ENCODE results near the gene SAPCD2. TPM values are rescaled to one million over a fixed set of nuclear protein-coding genes. Genes with fewer than 3 reads are reported as not detected.

SAPCD2 gene
- total and polyA plus RNA-seq, 9 of the 15 experiments (the other 6 are each of a cell fraction or from before 2014, with no cell fraction given): 3.4 to 91.8 (median 18.8) TPM

DNA sequence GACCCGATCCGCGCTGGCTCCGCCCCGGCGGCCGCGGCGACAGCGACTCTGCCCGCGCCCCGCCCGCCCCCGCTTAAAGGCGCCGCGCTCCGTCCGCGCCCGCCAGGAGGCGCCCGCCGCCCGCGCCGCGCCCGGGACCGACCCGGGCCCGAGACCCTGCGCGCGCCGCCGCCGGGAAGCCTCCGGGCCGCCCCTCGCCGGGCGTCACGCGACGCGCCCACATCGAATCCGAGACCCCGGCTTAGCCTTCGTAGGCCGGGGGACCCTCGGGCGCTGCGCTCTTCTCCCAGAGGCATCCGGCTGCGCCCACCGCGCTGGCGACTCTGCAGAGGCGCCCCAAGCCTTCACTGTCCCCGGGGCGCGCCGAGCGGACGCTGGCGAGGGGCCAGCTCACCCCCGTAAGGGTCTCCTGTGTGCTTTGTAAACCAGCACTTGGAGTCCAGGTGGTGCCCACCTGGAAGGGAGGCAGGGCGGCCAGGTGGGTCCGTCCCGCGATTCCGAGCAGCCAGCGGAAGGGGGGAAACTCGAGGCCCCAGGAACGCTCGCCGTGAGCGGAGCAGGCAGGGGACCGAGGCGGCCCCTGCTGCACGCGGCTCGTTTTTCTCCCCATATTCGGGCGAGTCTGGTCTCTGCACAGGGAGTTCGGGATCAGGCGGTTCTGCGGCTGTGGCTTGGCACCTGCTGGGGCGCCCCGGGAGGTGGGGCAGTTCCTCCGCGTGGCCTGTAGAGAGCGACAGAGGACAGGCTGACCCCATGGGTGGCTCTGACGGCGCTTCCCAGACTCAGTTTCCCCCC is 41.9 kb downstream of the SAPCD2 start (continued):
- TF ChIP-seq, protein P1, sequence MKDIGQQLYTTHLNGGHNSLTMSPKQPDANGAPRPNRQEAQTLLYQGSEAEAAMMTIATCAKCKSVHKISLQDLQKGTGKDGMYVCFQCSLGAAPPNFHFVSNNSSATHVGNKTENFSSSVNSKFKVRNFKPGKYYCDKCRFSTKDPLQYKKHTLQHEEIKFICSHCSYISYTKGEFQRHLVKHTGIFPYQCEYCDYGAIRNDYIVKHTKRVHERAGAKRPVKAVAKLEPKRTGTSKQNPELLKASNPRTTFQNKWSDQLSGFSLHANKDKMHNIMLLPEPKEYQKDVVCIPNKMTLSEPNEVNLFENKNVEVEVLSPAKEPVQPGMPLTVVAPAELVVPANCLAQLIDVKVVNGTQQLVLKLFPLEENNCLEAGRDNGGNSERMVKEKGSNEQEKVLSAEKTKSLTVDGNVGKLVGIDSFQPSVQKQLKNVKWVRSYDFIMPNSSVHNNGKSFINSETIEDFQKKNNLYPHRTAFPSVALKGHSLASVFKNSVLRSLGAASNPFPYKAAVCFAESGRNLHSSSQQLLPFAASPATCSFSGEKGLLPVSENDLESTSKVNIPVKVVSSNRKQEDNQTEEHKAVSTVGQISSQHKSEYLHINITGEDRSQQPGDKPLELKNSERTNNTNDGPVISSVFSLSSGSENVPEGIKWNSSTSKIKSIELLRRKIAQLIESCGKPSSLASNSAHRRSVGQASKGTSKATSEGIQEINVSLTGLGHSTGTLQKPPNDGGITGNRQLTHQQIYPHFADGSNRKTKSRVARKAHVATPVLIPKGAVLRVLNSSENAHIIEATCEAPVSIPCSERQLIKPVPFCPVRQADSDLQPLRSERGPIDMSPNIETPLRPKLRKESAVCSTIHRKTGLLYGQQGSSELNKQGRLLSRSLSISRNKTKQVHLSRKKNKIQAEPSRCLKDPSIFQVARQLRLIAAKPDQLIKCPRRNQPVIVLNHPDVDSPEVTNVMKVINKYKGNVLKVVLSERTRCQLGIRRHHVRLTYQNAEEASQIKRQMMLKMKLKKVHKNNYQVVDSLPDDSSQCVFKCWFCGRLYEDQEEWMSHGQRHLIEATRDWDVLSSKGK (CRISPR knock-in tag; IDR thresholded peaks at IDR 0.05): no peak
- TF ChIP-seq IFI16 (CRISPR knock-in tag; IDR thresholded peaks at IDR 0.05): no peak

DNA sequence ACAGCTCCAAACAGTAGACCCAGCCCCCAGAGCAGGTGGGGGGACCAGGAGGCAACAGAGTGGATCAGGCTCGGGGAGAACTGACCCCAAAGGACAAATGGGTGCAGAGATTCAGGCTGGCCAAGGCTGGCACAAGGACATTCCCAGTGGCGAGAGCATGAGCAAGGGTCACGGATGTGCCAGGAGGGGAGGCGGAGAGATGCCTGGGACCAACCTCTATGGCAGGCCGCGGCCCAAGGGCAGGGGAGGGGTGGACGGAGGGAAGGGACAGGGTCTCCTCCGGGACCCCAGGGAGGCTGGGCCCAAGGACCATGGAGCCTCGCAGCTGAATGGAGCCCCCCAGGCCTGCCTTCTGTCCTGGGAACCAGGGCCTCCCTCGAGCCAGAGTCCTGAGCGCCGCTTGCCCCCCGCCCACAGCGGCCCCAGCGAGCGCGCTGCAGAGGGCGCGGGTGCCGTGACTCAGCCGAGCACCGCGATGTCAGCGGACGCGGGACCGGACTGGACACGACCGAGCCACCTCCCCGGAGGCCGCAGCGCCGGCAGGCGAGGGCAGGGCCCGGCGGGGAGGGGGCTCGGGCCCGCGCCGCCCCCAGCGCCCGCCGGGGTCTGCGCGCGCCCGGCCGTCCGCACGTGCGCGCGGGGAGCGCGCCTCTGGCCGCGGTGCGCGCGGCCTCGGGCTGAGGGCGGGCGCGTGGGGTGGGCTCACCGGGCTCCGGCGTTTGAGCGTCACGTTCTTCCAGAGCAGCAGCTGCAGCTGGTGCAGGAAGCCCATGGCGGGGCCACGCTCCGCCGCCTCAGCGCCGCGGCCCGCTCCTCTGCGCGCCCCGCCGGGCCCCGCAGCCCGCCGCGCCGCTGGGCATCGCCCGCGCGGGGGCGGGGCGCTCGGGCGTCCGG is 42.7 kb downstream of the SAPCD2 start, which contains the start of gene ABCA2:
ABCA2 (minus strand) TSS at position 869 of the 894 bp plus-strand sequence; CDS start at position 772, 97 bp downstream.
- DNase-seq (ENCODE audit: extremely low read depth in 1 of 4, low spot score in 3 of 4): peak in 3 of 4 experiments; percentile 55 to 66 (median 64)
- ChIA-PET POLR2A (interaction anchor here (0.7 kb wide), 1 partner anchor 682 kb away, joined by 3 read pairs; no protein-coding TSS in a partner anchor), CTCF (ENCODE audit: low intra/inter-chr PET ratio) (interaction anchor here (0.6 to 3.0 kb wide), 2 partner anchors 79 to 209 kb away, joined by 3 to 17 read pairs; no protein-coding TSS in a partner anchor)
- Histone ChIP-seq H3K79me2 (ENCODE audit: control insufficient read depth, insufficient read depth, low read length) (peaks cover 3% of the 10 kb centered on the region; the same call in 1 of the 3 replicates), H3K36me3 (ENCODE audit: control insufficient read depth, insufficient read depth, low read length) (no peaks in the 10 kb centered on the region), H4K20me1 (replicated peaks; ENCODE audit: control insufficient read depth, insufficient read depth, low read length) (no peaks in the 10 kb centered on the region), H3K4me1 (replicated peaks in 1 of 2; ENCODE audit: control insufficient read depth in 2 of 2, insufficient read depth in 2 of 2, low read length in 2 of 2) (peaks cover 9 to 95% of the 10 kb centered on the region in 2 experiments), H3K9ac (ENCODE audit: insufficient read depth in 1 of 2, low read depth in 2 of 2, low read length in 2 of 2) (peak within 1 kb of the TSS; percentile 69 to 92), H3K4me3 (peak within 1 kb of the TSS; percentile 66), H3K27ac (ENCODE audit: extremely low read depth, low read depth, low read length) (peak within 1 kb of the TSS; percentile 57; the same call in 2 of the 3 replicates), H3K4me2 (ENCODE audit: insufficient read depth, low read length) (peak within 1 kb of the TSS; percentile 86), H3K9me1 (ENCODE audit: control insufficient read depth, insufficient read depth, low read length) (no peaks in the 10 kb centered on the region), H2AFZ (ENCODE audit: low read depth, low read length) (peak within 1 kb of the TSS; percentile 93), H3K9me3 (replicated peaks; ENCODE audit: control insufficient read depth, insufficient read depth, low read depth, low read length) (no peaks in the 10 kb centered on the region), H3K27me3 (ENCODE audit: control insufficient read depth in 2 of 2, insufficient read depth in 2 of 2, low read length in 2 of 2) (no peaks in the 10 kb centered on the region)
- in situ Hi-C loops (cut with MboI): no loop called here
- BruUV-seq (replicated peaks): no TSS peak
- intact Hi-C loops (cut with micrococcal nuclease): loop anchor here (2.0 kb wide), 1 partner anchor 83 kb away; the partner anchor contains the start of genes C8G and FBXW5
- 11% methylated on average over 30 of the region's 95 CpGs for WGBS (ENCODE audit: insufficient coverage, low coverage, missing lambda C conversion rate)
- FAIRE-seq: no peak
- ATAC-seq: peak; percentile 31
- no peak for TF ChIP-seq NELFE (IDR thresholded peaks at IDR 0.05; ENCODE audit: insufficient read depth, insufficient read length)
- TF ChIP-seq SMC3 (conservative IDR thresholded peaks at IDR 0.05; ENCODE audit: insufficient read depth, low read depth, low read length): no peak
- no peak for TF ChIP-seq NCOA1 (IDR thresholded peaks at IDR 0.05; ENCODE audit: low read depth)
- no peak for TF ChIP-seq PHTF2 (CRISPR knock-in tag; IDR thresholded peaks at IDR 0.05)
- TF ChIP-seq ARID2 (IDR thresholded peaks at IDR 0.05): no peak
- TF ChIP-seq GTF2E2 (tag; IDR thresholded peaks at IDR 0.05): no peak
- TF ChIP-seq, protein P2, sequence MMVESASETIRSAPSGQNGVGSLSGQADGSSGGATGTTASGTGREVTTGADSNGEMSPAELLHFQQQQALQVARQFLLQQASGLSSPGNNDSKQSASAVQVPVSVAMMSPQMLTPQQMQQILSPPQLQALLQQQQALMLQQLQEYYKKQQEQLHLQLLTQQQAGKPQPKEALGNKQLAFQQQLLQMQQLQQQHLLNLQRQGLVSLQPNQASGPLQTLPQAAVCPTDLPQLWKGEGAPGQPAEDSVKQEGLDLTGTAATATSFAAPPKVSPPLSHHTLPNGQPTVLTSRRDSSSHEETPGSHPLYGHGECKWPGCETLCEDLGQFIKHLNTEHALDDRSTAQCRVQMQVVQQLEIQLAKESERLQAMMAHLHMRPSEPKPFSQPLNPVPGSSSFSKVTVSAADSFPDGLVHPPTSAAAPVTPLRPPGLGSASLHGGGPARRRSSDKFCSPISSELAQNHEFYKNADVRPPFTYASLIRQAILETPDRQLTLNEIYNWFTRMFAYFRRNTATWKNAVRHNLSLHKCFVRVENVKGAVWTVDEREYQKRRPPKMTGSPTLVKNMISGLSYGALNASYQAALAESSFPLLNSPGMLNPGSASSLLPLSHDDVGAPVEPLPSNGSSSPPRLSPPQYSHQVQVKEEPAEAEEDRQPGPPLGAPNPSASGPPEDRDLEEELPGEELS (CRISPR knock-in tag; IDR thresholded peaks at IDR 0.05; ENCODE audit: borderline replicate concordance): no peak
- TF ChIP-seq, protein P3, sequence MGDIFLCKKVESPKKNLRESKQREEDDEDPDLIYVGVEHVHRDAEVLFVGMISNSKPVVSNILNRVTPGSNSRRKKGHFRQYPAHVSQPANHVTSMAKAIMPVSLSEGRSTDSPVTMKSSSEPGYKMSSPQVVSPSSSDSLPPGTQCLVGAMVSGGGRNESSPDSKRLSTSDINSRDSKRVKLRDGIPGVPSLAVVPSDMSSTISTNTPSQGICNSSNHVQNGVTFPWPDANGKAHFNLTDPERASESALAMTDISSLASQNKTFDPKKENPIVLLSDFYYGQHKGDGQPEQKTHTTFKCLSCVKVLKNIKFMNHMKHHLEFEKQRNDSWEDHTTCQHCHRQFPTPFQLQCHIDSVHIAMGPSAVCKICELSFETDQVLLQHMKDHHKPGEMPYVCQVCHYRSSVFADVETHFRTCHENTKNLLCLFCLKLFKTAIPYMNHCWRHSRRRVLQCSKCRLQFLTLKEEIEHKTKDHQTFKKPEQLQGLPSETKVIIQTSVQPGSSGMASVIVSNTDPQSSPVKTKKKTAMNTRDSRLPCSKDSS (IDR thresholded peaks at IDR 0.05; ENCODE audit: low read depth, partially characterized antibody): no peak

All from K562 (cell line).